H1 (cell line): ENCODE measurements around the gene PDE2A. TPM values are rescaled to one million over a fixed set of nuclear protein-coding genes. Genes with fewer than 3 reads are reported as not detected.
A peak's percentile ranks its signal among the peaks of the same experiment; 100 is the strongest.

Experiments
- CTCF ChIA-PET: fragments of 300-600 bp; sonication (Branson Sonifier 250); formaldehyde crosslinking; loops from one replicate; lab custom pipeline; 2021; ENCODE audit not compliant: partially characterized antibody; lab: Charles Lee
- POLR2A ChIA-PET: fragments of 300-600 bp; sonication (Branson Sonifier 250); formaldehyde crosslinking; loops from one replicate; lab custom pipeline; 2021; ENCODE audit warnings: inconsistent platforms; ENCODE audit not compliant: partially characterized antibody; lab: Charles Lee
- DNase-seq, 2 experiments: peaks; one replicate each; pipeline versions ENCODE4 v3.0.0 to v3.0.0-alpha.2; 2010 to 2022; ENCODE audit warnings: low spot score in 2 of 2, low read depth in 1 of 2, mixed read lengths in 1 of 2
- FAIRE-seq: peaks from 2 replicates; lab custom pipeline; 2011; peaks lifted over from hg19 to GRCh38; lab: Jason Lieb, UNC
- H2AFZ ChIP-seq: 2 replicates; pipeline ENCODE4 v1.8.1; 2012; ENCODE audit warnings: low read length, inconsistent platforms
- H2AK5ac ChIP-seq: 2 replicates; pipeline ENCODE4 v1.6.1; 2013; ENCODE audit warnings: low read depth, low read length
- H2BK120ac ChIP-seq: replicated peaks from 2 replicates; pipeline ENCODE3; 2013; ENCODE audit warnings: low read depth, low read length, inconsistent platforms
- H2BK12ac ChIP-seq: 2 replicates; pipeline ENCODE4 v1.6.1; 2013; ENCODE audit warnings: low read depth, low read length
- H2BK15ac ChIP-seq: 2 replicates; pipeline ENCODE4 v1.6.1; 2013; ENCODE audit warnings: low read length
- H2BK20ac ChIP-seq: 2 replicates; pipeline ENCODE4 v1.6.1; 2013; ENCODE audit warnings: low read length
- H2BK5ac ChIP-seq: 2 replicates; pipeline ENCODE4 v1.6.1; 2013; ENCODE audit warnings: low read depth, low read length
- H3K14ac ChIP-seq: 2 replicates; pipeline ENCODE4 v1.6.1; 2013; ENCODE audit warnings: inconsistent platforms; ENCODE audit not compliant: insufficient read length
- H3K18ac ChIP-seq: 2 replicates; pipeline ENCODE4 v1.6.1; 2013; ENCODE audit warnings: low read length; ENCODE audit errors: extremely low read depth
- H3K23ac ChIP-seq: 2 replicates; pipeline ENCODE4 v1.6.1; 2013; ENCODE audit warnings: inconsistent platforms; ENCODE audit not compliant: insufficient read length
- H3K23me2 ChIP-seq: 2 replicates; pipeline ENCODE4 v1.6.1; 2013; ENCODE audit warnings: low read depth, low read length
- H3K27ac ChIP-seq: 2 replicates; pipeline ENCODE4 v1.6.1; 2011; ENCODE audit warnings: low read depth, low read length, inconsistent platforms
- H3K27me3 ChIP-seq, 4 experiments: replicated peaks in 1 of 4; 1 replicate in 1 of 4; 2 replicates in 3 of 4; pipeline versions ENCODE4 v1.6.1 to v1.8.1; 2011 to 2013; ENCODE audit warnings: low read length in 3 of 4, mild to moderate bottlenecking in 3 of 4, inconsistent platforms in 2 of 4, mixed read lengths in 2 of 4, moderate library complexity in 1 of 4; ENCODE audit not compliant: control insufficient read depth in 3 of 4, insufficient read depth in 3 of 4; ENCODE audit errors: extremely low read depth in 1 of 4
- H3K36me3 ChIP-seq, 4 experiments: 2 replicates each; pipeline versions ENCODE4 v1.6.1 to v1.8.1; 2011 to 2013; ENCODE audit warnings: mild to moderate bottlenecking in 4 of 4, low read length in 3 of 4, moderate library complexity in 2 of 4, control low read depth in 1 of 4, inconsistent platforms in 1 of 4; ENCODE audit not compliant: insufficient read depth in 4 of 4, control insufficient read depth in 2 of 4
- H3K4ac ChIP-seq: replicated peaks from 2 replicates; pipeline ENCODE3; 2013; ENCODE audit warnings: low read length, low read depth, mixed read lengths, inconsistent platforms; ENCODE audit not compliant: insufficient read length
- H3K4me1 ChIP-seq, 4 experiments: replicated peaks in 1 of 4; 1 replicate in 1 of 4; 2 replicates in 3 of 4; pipeline versions ENCODE4 v1.6.1 to v1.8.1; 2011 to 2013; ENCODE audit warnings: low read length in 3 of 4, inconsistent platforms in 2 of 4, mixed read lengths in 1 of 4; ENCODE audit not compliant: insufficient read depth in 4 of 4, control insufficient read depth in 3 of 4
- H3K4me2 ChIP-seq, 2 experiments: 2 replicates each; pipeline versions ENCODE4 v1.6.1 to v1.8.1; 2011 to 2013; ENCODE audit warnings: low read depth in 2 of 2, low read length in 2 of 2, control low read depth in 1 of 2, inconsistent platforms in 1 of 2, mild to moderate bottlenecking in 1 of 2; ENCODE audit not compliant: insufficient read depth in 1 of 2
- H3K4me3 ChIP-seq, 4 experiments: fragments of 200-600, 300-600 bp in 1 of 4; sonication (generic), shearing (Covaris generic), sonication (Bioruptor Twin) in 1 of 4; 2 replicates each; pipeline versions ENCODE4 v1.5.1 to v1.8.1; 2011 to 2016; ENCODE audit warnings: low read length in 4 of 4, low read depth in 3 of 4, control low read depth in 2 of 4, inconsistent platforms in 2 of 4, mild to moderate bottlenecking in 2 of 4, mixed read lengths in 1 of 4, moderate library complexity in 1 of 4; ENCODE audit not compliant: insufficient read depth in 2 of 4; ENCODE audit errors: extremely low read depth in 1 of 4
- H3K56ac ChIP-seq: replicated peaks from 2 replicates; pipeline ENCODE3; 2013; ENCODE audit warnings: low read depth, mild to moderate bottlenecking, mixed read lengths, low read length, inconsistent platforms; ENCODE audit not compliant: insufficient read length
- H3K79me1 ChIP-seq: 2 replicates; pipeline ENCODE4 v1.6.1; 2013; ENCODE audit warnings: low read depth, low read length, control low read depth
- H3K79me2 ChIP-seq, 2 experiments: 2 replicates each; pipeline versions ENCODE4 v1.6.1 to v1.8.1; 2012 to 2013; ENCODE audit warnings: low read length in 2 of 2, mild to moderate bottlenecking in 2 of 2, inconsistent platforms in 1 of 2; ENCODE audit not compliant: insufficient read depth in 2 of 2, control insufficient read depth in 1 of 2
- H3K9ac ChIP-seq, 4 experiments: replicated peaks in 1 of 4; 1 replicate in 1 of 4; 2 replicates in 3 of 4; pipeline versions ENCODE4 v1.6.1 to v1.8.1; 2011 to 2013; ENCODE audit warnings: low read depth in 3 of 4, low read length in 3 of 4, control low read depth in 2 of 4, mild to moderate bottlenecking in 2 of 4, moderate library complexity in 2 of 4, inconsistent platforms in 1 of 4; ENCODE audit errors: extremely low read depth in 1 of 4
- H3K9me3 ChIP-seq, 2 experiments: 2 replicates each; pipeline versions ENCODE4 v1.6.1 to v1.8.1; 2012 to 2013; ENCODE audit warnings: mild to moderate bottlenecking in 2 of 2, moderate library complexity in 2 of 2, control low read depth in 1 of 2, inconsistent platforms in 1 of 2, low read depth in 1 of 2, low read length in 1 of 2, mixed read lengths in 1 of 2; ENCODE audit not compliant: insufficient read depth in 2 of 2
- H4K20me1 ChIP-seq, 2 experiments: replicated peaks in 1 of 2; 2 replicates each; pipeline versions ENCODE3 to v1.8.1; 2011 to 2013; ENCODE audit warnings: inconsistent platforms in 2 of 2, low read length in 2 of 2, mild to moderate bottlenecking in 1 of 2; ENCODE audit not compliant: insufficient read depth in 2 of 2, control insufficient read depth in 1 of 2
- H4K5ac ChIP-seq: 2 replicates; pipeline ENCODE4 v1.6.1; 2013; ENCODE audit warnings: low read length, low read depth, mixed read lengths, inconsistent platforms; ENCODE audit not compliant: insufficient read length
- H4K8ac ChIP-seq: 2 replicates; pipeline ENCODE4 v1.8.0; 2013; ENCODE audit warnings: mild to moderate bottlenecking, moderate library complexity, low read length, inconsistent platforms; ENCODE audit not compliant: insufficient read depth; ENCODE audit errors: extremely low read depth
- H4K91ac ChIP-seq: replicated peaks from 2 replicates; pipeline ENCODE3; 2013; ENCODE audit warnings: low read length, mixed read lengths, inconsistent platforms; ENCODE audit not compliant: insufficient read length
- CREB1 ChIP-seq: IDR thresholded peaks from 2 replicates; pipeline ENCODE4 v1.6.1; 2012; ENCODE audit warnings: inconsistent platforms
- RAD21 ChIP-seq, 2 experiments: IDR thresholded peaks in 1 of 2; conservative IDR thresholded peaks in 1 of 2; 2 replicates each; pipeline ENCODE4 v1.6.1; 2011; ENCODE audit warnings: low read depth in 2 of 2, low read length in 2 of 2, improper control_type of control experiment in 1 of 2, inconsistent platforms in 1 of 2, mild to moderate bottlenecking in 1 of 2, moderate library complexity in 1 of 2
- WGBS, 2 experiments: shearing (Covaris generic) in 1 of 2; methylation state at CpG; one replicate each; pipeline versions ENCODE4 v1.1.6 to v1.1.7; 2013 to 2015; ENCODE audit warnings: low lambda C conversion rate in 2 of 2, mixed read lengths in 2 of 2, inconsistent platforms in 1 of 2, low coverage in 1 of 2, missing lambda C conversion rate in 1 of 2; ENCODE audit not compliant: insufficient replicate concordance in 2 of 2, insufficient coverage in 1 of 2, insufficient read length in 1 of 2; ENCODE audit errors: extremely low coverage in 1 of 2, missing lambda C conversion rate in 1 of 2; 5-methylcytosine and 5-hydroxymethylcytosine counted together
- polyA plus RNA-seq, 7 experiments: library from polyadenylated mRNA; depleted of rRNA in 3 of 7; stranded (reverse) in 5 of 7; unstranded in 2 of 7; fragments of >200 nt in 5 of 7; fragments of 200-250 nt in 2 of 7; gene quantifications; 1 replicate in 5 of 7; 2 replicates in 1 of 7; 4 replicates in 1 of 7; pipeline versions ENCODE4 v1.2.1 to v1.2.3, GENCODE V29; 2011 to 2013; ENCODE audit warnings: missing spikeins in 2 of 7, mixed read lengths in 2 of 7
- total RNA-seq: library from RNA; stranded (reverse); fragmentation: NEBNext Ultra II Directional; extraction: Animal tissue kit (Norgen Biotek cat#: 25700); gene quantifications from 2 replicates; pipeline ENCODE4 v1.2.1, GENCODE V29; 2021

Gene PDE2A
- total and polyA plus RNA-seq, 2 of the 8 experiments (the other 6 are each of a cell fraction or from before 2014, with no cell fraction given), result 3.4 to 7.1 TPM

DNA sequence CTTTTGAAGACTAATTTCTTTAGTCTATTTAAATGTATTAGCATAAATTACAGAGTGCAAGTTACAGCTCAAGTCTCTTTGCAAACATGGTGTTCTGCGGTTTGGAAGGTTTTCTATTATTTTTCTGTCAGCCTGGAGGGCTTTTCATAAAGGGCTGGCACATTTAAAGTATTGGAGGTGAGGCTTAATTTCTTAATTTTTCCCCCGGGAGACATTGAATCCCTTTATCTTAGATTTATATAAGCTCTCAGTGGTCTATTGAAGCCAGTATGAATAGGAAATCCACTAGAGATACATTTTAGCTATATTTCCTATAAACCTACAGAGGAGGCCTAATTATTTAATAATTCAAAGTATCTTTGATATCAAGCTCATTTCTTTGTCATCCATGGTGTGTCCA is 137.2 kb downstream of the PDE2A start:
- H2BK12ac ChIP-seq, result no peak overlapping the region
- no peaks in the 10 kb centered on the region; the same call in 1 of the 2 replicates for H3K23me2 ChIP-seq
- no peak overlapping the region for H2BK20ac ChIP-seq
- H2BK15ac ChIP-seq, result no peak overlapping the region
- no peaks in the 10 kb centered on the region for H3K79me1 ChIP-seq
- H3K14ac ChIP-seq, result no peak overlapping the region
- TF ChIP-seq CREB1 (no peak), RAD21 (IDR thresholded peaks at IDR 0.05 in 1 of 2, conservative IDR thresholded peaks at IDR 0.05 in 1 of 2; ENCODE audit: low read depth in 2 of 2, low read length in 2 of 2) (no peak)
- ChIA-PET POLR2A (interaction anchor here (0.6 kb wide), 1 partner anchor 39 kb away, joined by 3 read pairs; no protein-coding TSS in a partner anchor), CTCF (interaction anchor here (1.2 to 3.4 kb wide), 6 partner anchors 10 to 66 kb away, joined by 3 to 12 read pairs (median 10); no protein-coding TSS in a partner anchor)
- 86% methylated on average over 2 of the region's 2 CpGs; no CpG with 5 or more reads in 1 of the 2 experiments for WGBS, 2 experiments
- no peak overlapping the region for H3K56ac ChIP-seq
- H2BK120ac ChIP-seq, result no peak overlapping the region
- H3K27me3 ChIP-seq, result no peaks in the 10 kb centered on the region; a peak in 1 of 7 replicates
- peak overlapping the region in 1 of 4 experiments; percentile 10; a peak in 1 of 8 replicates for H3K4me3 ChIP-seq
- no peak overlapping the region for H3K4me2 ChIP-seq
- DNase-seq (no peak), FAIRE-seq (no peak)
- no peak overlapping the region for H3K23ac ChIP-seq
- no peaks in the 10 kb centered on the region for H4K20me1 ChIP-seq
- no peak overlapping the region for H2AFZ ChIP-seq
- H3K18ac ChIP-seq, result no peak overlapping the region
- no peaks in the 10 kb centered on the region for H3K9me3 ChIP-seq
- H2BK5ac ChIP-seq, result no peak overlapping the region
- H4K5ac ChIP-seq, result no peak overlapping the region
- H3K9ac ChIP-seq, result no peak overlapping the region
- no peak overlapping the region for H2AK5ac ChIP-seq
- no peaks in the 10 kb centered on the region for H3K79me2 ChIP-seq
- no peak overlapping the region for H4K8ac ChIP-seq
- H3K4ac ChIP-seq, result no peak overlapping the region
- peaks cover 4 to 9% (median 8%) of the 10 kb centered on the region in 4 experiments; a peak in 6 of 7 replicates for H3K4me1 ChIP-seq
- no peaks in the 10 kb centered on the region for H3K36me3 ChIP-seq
- no peak overlapping the region for H3K27ac ChIP-seq
- H4K91ac ChIP-seq, result no peak overlapping the region
